Measurements from ENCODE around the gene PCNX1.

PCNX1 gene

GRCh38 chr14:70999117-70999516 is 91.9 kb downstream of the PCNX1 start:
- H3K27me3 ChIP-seq (ENCODE audit: control insufficient read depth, low read length) = no peaks in the 10 kb centered on the region
- H3K9me3 ChIP-seq (ENCODE audit: control insufficient read depth, insufficient read depth, low read length) = no peaks in the 10 kb centered on the region
- no peak overlapping the region for H3K4me3 ChIP-seq (ENCODE audit: low read length)
- H4K20me1 ChIP-seq (ENCODE audit: control insufficient read depth, insufficient read depth, low read depth, low read length) = no peaks in the 10 kb centered on the region
- no peaks in the 10 kb centered on the region for H3K4me1 ChIP-seq (ENCODE audit: control insufficient read depth, low read length)
- no peak overlapping the region for H3K27ac ChIP-seq (ENCODE audit: low read depth, low read length)
- TF ChIP-seq EZH2phosphoT487 (IDR thresholded peaks at IDR 0.05; ENCODE audit: borderline replicate concordance, low read length) = no peak
- TF ChIP-seq, protein P1, sequence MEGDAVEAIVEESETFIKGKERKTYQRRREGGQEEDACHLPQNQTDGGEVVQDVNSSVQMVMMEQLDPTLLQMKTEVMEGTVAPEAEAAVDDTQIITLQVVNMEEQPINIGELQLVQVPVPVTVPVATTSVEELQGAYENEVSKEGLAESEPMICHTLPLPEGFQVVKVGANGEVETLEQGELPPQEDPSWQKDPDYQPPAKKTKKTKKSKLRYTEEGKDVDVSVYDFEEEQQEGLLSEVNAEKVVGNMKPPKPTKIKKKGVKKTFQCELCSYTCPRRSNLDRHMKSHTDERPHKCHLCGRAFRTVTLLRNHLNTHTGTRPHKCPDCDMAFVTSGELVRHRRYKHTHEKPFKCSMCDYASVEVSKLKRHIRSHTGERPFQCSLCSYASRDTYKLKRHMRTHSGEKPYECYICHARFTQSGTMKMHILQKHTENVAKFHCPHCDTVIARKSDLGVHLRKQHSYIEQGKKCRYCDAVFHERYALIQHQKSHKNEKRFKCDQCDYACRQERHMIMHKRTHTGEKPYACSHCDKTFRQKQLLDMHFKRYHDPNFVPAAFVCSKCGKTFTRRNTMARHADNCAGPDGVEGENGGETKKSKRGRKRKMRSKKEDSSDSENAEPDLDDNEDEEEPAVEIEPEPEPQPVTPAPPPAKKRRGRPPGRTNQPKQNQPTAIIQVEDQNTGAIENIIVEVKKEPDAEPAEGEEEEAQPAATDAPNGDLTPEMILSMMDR (IDR thresholded peaks at IDR 0.05; ENCODE audit: low read depth, low read length, poor library complexity, severe bottlenecking) = no peak
- no peaks in the 10 kb centered on the region for H3K9me2 ChIP-seq (replicated peaks; ENCODE audit: control insufficient read depth, low read length)
- H3K36me3 ChIP-seq (ENCODE audit: control insufficient read depth, low read length) = no peaks in the 10 kb centered on the region; the same call in 1 of the 2 replicates
- H3K4me2 ChIP-seq (ENCODE audit: low read length) = no peak overlapping the region
- H3F3A ChIP-seq (ENCODE audit: control insufficient read depth, insufficient read depth) = no peaks in the 10 kb centered on the region
- no peaks in the 10 kb centered on the region for H3K79me2 ChIP-seq (ENCODE audit: control insufficient read depth, low read length)

- no peaks in the 10 kb centered on the region for H3K9me3 ChIP-seq (ENCODE audit: control insufficient read depth, insufficient read depth, low read length)
- no peaks in the 10 kb centered on the region for H3K9me2 ChIP-seq (replicated peaks; ENCODE audit: control insufficient read depth, low read length)
- H3K79me2 ChIP-seq (ENCODE audit: control insufficient read depth, low read length) = no peaks in the 10 kb centered on the region
- no peaks in the 10 kb centered on the region; the same call in 1 of the 2 replicates for H3K36me3 ChIP-seq (ENCODE audit: control insufficient read depth, low read length)
- no peak for TF ChIP-seq EZH2phosphoT487 (IDR thresholded peaks at IDR 0.05; ENCODE audit: borderline replicate concordance, low read length)
- TF ChIP-seq, protein P1 (IDR thresholded peaks at IDR 0.05; ENCODE audit: low read depth, low read length, poor library complexity, severe bottlenecking) = no peak
- no peaks in the 10 kb centered on the region for H3F3A ChIP-seq (ENCODE audit: control insufficient read depth, insufficient read depth)
- H3K27ac ChIP-seq (ENCODE audit: low read depth, low read length) = no peak overlapping the region
- H3K4me3 ChIP-seq (ENCODE audit: low read length) = no peak overlapping the region
- H3K4me1 ChIP-seq (ENCODE audit: control insufficient read depth, low read length) = no peaks in the 10 kb centered on the region
- H4K20me1 ChIP-seq (ENCODE audit: control insufficient read depth, insufficient read depth, low read depth, low read length) = no peaks in the 10 kb centered on the region
- H3K4me2 ChIP-seq (ENCODE audit: low read length) = no peak overlapping the region
- no peaks in the 10 kb centered on the region for H3K27me3 ChIP-seq (ENCODE audit: control insufficient read depth, low read length)
Observed at GRCh38 chr14:71000091-71000490, 92.8 kb downstream of the PCNX1 start.

- H3K79me2 ChIP-seq (ENCODE audit: control insufficient read depth, low read length) = no peaks in the 10 kb centered on the region
- H3K9me3 ChIP-seq (ENCODE audit: control insufficient read depth, insufficient read depth, low read length) = no peaks in the 10 kb centered on the region
- H3K4me1 ChIP-seq (ENCODE audit: control insufficient read depth, low read length) = no peaks in the 10 kb centered on the region
- no peak overlapping the region for H3K4me2 ChIP-seq (ENCODE audit: low read length)
- no peaks in the 10 kb centered on the region for H3K27me3 ChIP-seq (ENCODE audit: control insufficient read depth, low read length)
- H3K36me3 ChIP-seq (ENCODE audit: control insufficient read depth, low read length) = no peaks in the 10 kb centered on the region; the same call in 1 of the 2 replicates
- TF ChIP-seq EZH2phosphoT487 (IDR thresholded peaks at IDR 0.05; ENCODE audit: borderline replicate concordance, low read length) = no peak
- TF ChIP-seq, protein P1 (IDR thresholded peaks at IDR 0.05; ENCODE audit: low read depth, low read length, poor library complexity, severe bottlenecking) = no peak
- H3K4me3 ChIP-seq (ENCODE audit: low read length) = no peak overlapping the region
- H4K20me1 ChIP-seq (ENCODE audit: control insufficient read depth, insufficient read depth, low read depth, low read length) = no peaks in the 10 kb centered on the region
- H3K27ac ChIP-seq (ENCODE audit: low read depth, low read length) = no peak overlapping the region
- no peaks in the 10 kb centered on the region for H3K9me2 ChIP-seq (replicated peaks; ENCODE audit: control insufficient read depth, low read length)
- no peaks in the 10 kb centered on the region for H3F3A ChIP-seq (ENCODE audit: control insufficient read depth, insufficient read depth)
Observed at GRCh38 chr14:71001742-71002141, 94.5 kb downstream of the PCNX1 start.

Measured in DOHH2 (cell line).